Measurements from ENCODE around the gene NR2F1-AS1. TPM values are rescaled to one million over a fixed set of nuclear protein-coding genes. Genes with fewer than 3 reads are reported as not detected.

The NR2F1-AS1 gene
- total and polyA plus RNA-seq, 2 donors (not counting 3 experiments of a cell fraction or from before 2014, with no cell fraction given): 4.2 to 13.8 TPM

DNA sequence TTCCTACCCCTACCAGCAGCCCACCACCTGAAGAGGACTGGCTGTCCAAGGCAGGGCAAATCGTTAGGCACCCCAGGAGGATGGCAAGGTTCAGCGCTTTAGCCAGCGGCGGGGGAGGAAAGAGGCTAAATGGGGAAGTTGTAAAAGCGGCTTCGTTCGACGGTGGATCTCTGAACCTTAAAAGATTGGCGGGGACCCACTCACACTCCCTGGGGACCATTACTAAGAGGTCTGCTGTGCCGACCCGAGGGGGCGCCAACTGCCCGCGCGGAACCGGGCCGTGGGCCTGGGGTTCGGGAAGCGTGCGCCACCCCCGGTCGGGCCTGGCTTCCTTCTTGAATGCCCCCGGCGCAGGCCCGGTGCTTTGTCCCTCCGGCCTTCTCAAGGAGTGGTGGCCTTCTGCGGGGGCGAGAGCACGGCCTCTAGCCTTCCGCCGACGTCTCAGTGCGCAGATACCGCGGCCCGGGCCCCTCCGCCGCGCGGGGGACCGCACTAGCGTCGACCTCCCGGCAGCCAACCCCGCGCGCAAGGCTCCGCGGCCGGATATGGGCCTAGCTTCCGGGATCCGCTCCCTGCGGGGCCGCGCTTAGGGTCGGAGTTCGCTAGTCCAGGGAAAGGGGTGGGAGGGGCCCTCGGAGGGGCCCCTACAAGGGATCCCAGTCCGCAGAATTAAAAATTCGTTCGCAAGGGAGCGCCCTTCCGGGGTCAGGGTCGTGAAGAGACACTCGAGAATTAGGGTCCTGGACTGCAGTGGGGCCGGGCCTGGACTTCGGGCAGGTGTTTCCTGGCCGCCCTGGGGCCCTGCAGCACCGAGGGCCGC lies 10.5 kb downstream of the NR2F1-AS1 start:
- BruUV-seq (replicated peaks): no TSS peak

More for the DNA sequence above, 10.5 kb downstream of the NR2F1-AS1 start:
- FAIRE-seq: no peak
- no peak for DNase-seq (ENCODE audit: low read depth, low spot score)
- Histone ChIP-seq H2AFZ (ENCODE audit: low read depth, low read length) (no peak overlapping the region), H3K27me3 (ENCODE audit: control insufficient read depth in 2 of 2, insufficient read depth in 2 of 2, low read length in 2 of 2) (no peaks in the 10 kb centered on the region), H4K20me1 (replicated peaks; ENCODE audit: control insufficient read depth, extremely low read depth, insufficient read depth, low read length) (no peaks in the 10 kb centered on the region), H3K9me1 (replicated peaks; ENCODE audit: control insufficient read depth, extremely low read depth, insufficient read depth, low read length) (no peaks in the 10 kb centered on the region), H3K4me2 (ENCODE audit: insufficient read depth, low read length) (no peak overlapping the region), H3K4me1 (ENCODE audit: control insufficient read depth, extremely low read depth, insufficient read depth, low read length) (peaks cover 7% of the 10 kb centered on the region), H3K79me2 (ENCODE audit: control insufficient read depth, insufficient read depth, low read length) (peaks cover 6% of the 10 kb centered on the region), H3K4me3 (replicated peaks in 1 of 3; ENCODE audit: insufficient read depth in 1 of 3, low read depth in 1 of 3, low read length in 3 of 3) (no peak overlapping the region), H3K9me3 (replicated peaks; ENCODE audit: control insufficient read depth, insufficient read depth, low read length) (no peaks in the 10 kb centered on the region), H3K9ac (replicated peaks; ENCODE audit: extremely low read depth, insufficient read depth, low read length) (no peak overlapping the region), H3K36me3 (ENCODE audit: control insufficient read depth in 2 of 2, extremely low read depth in 1 of 2, insufficient read depth in 2 of 2, low read length in 2 of 2) (no peaks in the 10 kb centered on the region), H3K27ac (ENCODE audit: insufficient read depth, low read depth, low read length) (no peak overlapping the region)
- POLR2A ChIA-PET: no interaction called here
- TF ChIP-seq GATA2 (IDR thresholded peaks at IDR 0.05; ENCODE audit: insufficient read depth, insufficient read length, low read depth, low read length) (no peak), EZH2 (IDR thresholded peaks at IDR 0.05; ENCODE audit: borderline replicate concordance, low read depth, low read length, severe bottlenecking) (no peak), POLR2AphosphoS5 (IDR thresholded peaks at IDR 0.05; ENCODE audit: insufficient read depth, low read depth, low read length) (no peak), FOS (IDR thresholded peaks at IDR 0.05; ENCODE audit: borderline replicate concordance, insufficient read depth, low read length) (no peak), CTCF (IDR thresholded peaks at IDR 0.05; ENCODE audit: extremely low read depth in 1 of 2, insufficient read depth in 1 of 2, low read depth in 1 of 2, low read length in 2 of 2) (no peak), JUN (IDR thresholded peaks at IDR 0.05; ENCODE audit: borderline replicate concordance, insufficient read depth, insufficient read length, low read depth) (no peak), POLR2A (IDR thresholded peaks at IDR 0.05; ENCODE audit: low read depth, low read length) (no peak), MYC (IDR thresholded peaks at IDR 0.05; ENCODE audit: low read depth, low read length) (no peak), MAX (IDR thresholded peaks at IDR 0.05; ENCODE audit: insufficient read depth, insufficient read length) (no peak)
- CTCF ChIA-PET: no interaction called here
- intact Hi-C loops (cut with micrococcal nuclease): no loop called here
- dilution Hi-C loops (cut with MboI; ENCODE audit: extremely low pct_ligation_motif_present, low sequenced_read_pairs): no loop called here
